ENCODE measurements around the gene FHL5.

DNA sequence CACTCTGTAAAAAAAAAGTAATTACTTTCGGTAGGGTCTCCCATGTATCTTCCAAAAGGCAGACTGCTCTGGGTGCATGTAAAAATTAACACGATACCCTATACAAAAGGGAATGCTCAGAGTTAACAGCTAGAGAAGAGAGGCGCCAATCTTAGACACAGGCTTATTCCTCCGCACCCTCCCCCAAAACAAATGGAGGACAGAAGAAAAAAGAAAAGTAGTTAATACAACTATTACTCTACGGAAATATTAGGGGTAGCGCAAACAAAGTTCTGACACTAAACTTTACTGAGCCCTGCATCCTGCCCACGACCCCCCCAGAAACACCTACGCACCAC lies 41.7 kb upstream of the FHL5 start:
- TF ChIP-seq, protein P1, sequence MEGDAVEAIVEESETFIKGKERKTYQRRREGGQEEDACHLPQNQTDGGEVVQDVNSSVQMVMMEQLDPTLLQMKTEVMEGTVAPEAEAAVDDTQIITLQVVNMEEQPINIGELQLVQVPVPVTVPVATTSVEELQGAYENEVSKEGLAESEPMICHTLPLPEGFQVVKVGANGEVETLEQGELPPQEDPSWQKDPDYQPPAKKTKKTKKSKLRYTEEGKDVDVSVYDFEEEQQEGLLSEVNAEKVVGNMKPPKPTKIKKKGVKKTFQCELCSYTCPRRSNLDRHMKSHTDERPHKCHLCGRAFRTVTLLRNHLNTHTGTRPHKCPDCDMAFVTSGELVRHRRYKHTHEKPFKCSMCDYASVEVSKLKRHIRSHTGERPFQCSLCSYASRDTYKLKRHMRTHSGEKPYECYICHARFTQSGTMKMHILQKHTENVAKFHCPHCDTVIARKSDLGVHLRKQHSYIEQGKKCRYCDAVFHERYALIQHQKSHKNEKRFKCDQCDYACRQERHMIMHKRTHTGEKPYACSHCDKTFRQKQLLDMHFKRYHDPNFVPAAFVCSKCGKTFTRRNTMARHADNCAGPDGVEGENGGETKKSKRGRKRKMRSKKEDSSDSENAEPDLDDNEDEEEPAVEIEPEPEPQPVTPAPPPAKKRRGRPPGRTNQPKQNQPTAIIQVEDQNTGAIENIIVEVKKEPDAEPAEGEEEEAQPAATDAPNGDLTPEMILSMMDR (IDR thresholded peaks at IDR 0.05): no peak
- no peak for TF ChIP-seq EZH2phosphoT487 (IDR thresholded peaks at IDR 0.05)
